H9 (cell line): ENCODE data around the gene FAM72A. TPM values are rescaled to one million over a fixed set of nuclear protein-coding genes. Genes with fewer than 3 reads are reported as not detected.
"Not testable (repeated sequence)": the region's sequence is repeated elsewhere in the genome, so short reads cannot be mapped to it uniquely, and the experiment has no call there.

Experiments used
- DNase-seq: peaks from one replicate; pipeline ENCODE4 v3.0.0-alpha.2; 2017
- H2AFZ ChIP-seq: one replicate; pipeline ENCODE4 v1.6.1; 2013; ENCODE audit warnings: mild to moderate bottlenecking, low read length, control low read depth, moderate library complexity
- H2AK5ac ChIP-seq: 2 replicates; pipeline ENCODE4 v1.6.1; 2013; ENCODE audit warnings: low read length, control low read depth, mixed read lengths; ENCODE audit not compliant: insufficient read length
- H2BK120ac ChIP-seq: one replicate; pipeline ENCODE4 v1.6.1; 2013; ENCODE audit warnings: low read depth, mild to moderate bottlenecking, low read length, control low read depth, inconsistent platforms; ENCODE audit not compliant: poor library complexity, severe bottlenecking
- H2BK12ac ChIP-seq: 2 replicates; pipeline ENCODE4 v1.6.1; 2013; ENCODE audit warnings: low read length, control low read depth, mixed read lengths, low read depth; ENCODE audit not compliant: insufficient read length
- H2BK15ac ChIP-seq: 2 replicates; pipeline ENCODE4 v1.6.1; 2013; ENCODE audit warnings: low read depth, low read length, control low read depth
- H2BK20ac ChIP-seq: one replicate; pipeline ENCODE4 v1.6.1; 2013; ENCODE audit warnings: low read depth, mild to moderate bottlenecking, low read length, control low read depth, inconsistent platforms; ENCODE audit not compliant: poor library complexity, severe bottlenecking
- H2BK5ac ChIP-seq: 2 replicates; pipeline ENCODE4 v1.6.1; 2013; ENCODE audit warnings: low read length, control low read depth, mixed read lengths; ENCODE audit not compliant: insufficient read length
- H3K14ac ChIP-seq: 2 replicates; pipeline ENCODE4 v1.6.1; 2013; ENCODE audit warnings: low read length, control low read depth; ENCODE audit not compliant: insufficient read depth
- H3K18ac ChIP-seq: 2 replicates; pipeline ENCODE4 v1.6.1; 2013; ENCODE audit warnings: low read depth, mild to moderate bottlenecking, mixed read lengths, low read length, control low read depth; ENCODE audit not compliant: insufficient read length
- H3K23ac ChIP-seq: 2 replicates; pipeline ENCODE4 v1.6.1; 2013; ENCODE audit warnings: low read length, control low read depth, mixed read lengths, low read depth; ENCODE audit not compliant: insufficient read length
- H3K23me2 ChIP-seq: 2 replicates; pipeline ENCODE4 v1.6.1; 2013; ENCODE audit warnings: low read depth, mild to moderate bottlenecking, mixed read lengths, low read length, control low read depth; ENCODE audit not compliant: insufficient read length, poor library complexity, severe bottlenecking
- H3K27ac ChIP-seq: 2 replicates; pipeline ENCODE4 v1.5.1; 2013; ENCODE audit warnings: low read length, control low read depth, mixed read lengths, low read depth; ENCODE audit not compliant: insufficient read length
- H3K27me3 ChIP-seq: 2 replicates; pipeline ENCODE4 v1.6.1; 2013; ENCODE audit warnings: low read length, control low read depth, inconsistent platforms; ENCODE audit not compliant: insufficient read depth
- H3K4ac ChIP-seq: 2 replicates; pipeline ENCODE4 v1.6.1; 2013; ENCODE audit warnings: low read depth, mild to moderate bottlenecking, control low read depth, inconsistent platforms, low read length, moderate library complexity
- H3K4me1 ChIP-seq: 2 replicates; pipeline ENCODE4 v1.6.1; 2013; ENCODE audit warnings: low read length, control low read depth, inconsistent platforms; ENCODE audit not compliant: insufficient read depth
- H3K4me2 ChIP-seq: 2 replicates; pipeline ENCODE4 v1.6.1; 2013; ENCODE audit warnings: low read length, control low read depth, mixed read lengths; ENCODE audit not compliant: insufficient read length, insufficient read depth
- H3K56ac ChIP-seq: 2 replicates; pipeline ENCODE4 v1.6.1; 2013; ENCODE audit warnings: low read depth, mild to moderate bottlenecking, mixed read lengths, low read length, control low read depth; ENCODE audit not compliant: insufficient read length
- H3K79me1 ChIP-seq: 2 replicates; pipeline ENCODE4 v1.6.1; 2013; ENCODE audit warnings: low read depth, mild to moderate bottlenecking, moderate library complexity, low read length, control low read depth, inconsistent platforms; ENCODE audit not compliant: insufficient read depth, poor library complexity, severe bottlenecking
- H3K79me2 ChIP-seq: 2 replicates; pipeline ENCODE4 v1.6.1; 2013; ENCODE audit warnings: low read length, control low read depth, inconsistent platforms; ENCODE audit not compliant: insufficient read depth
- H3K9ac ChIP-seq: 2 replicates; pipeline ENCODE4 v1.6.1; 2013; ENCODE audit warnings: low read length, control low read depth, mixed read lengths; ENCODE audit not compliant: insufficient read length; ENCODE audit errors: extremely low read depth
- H3K9me3 ChIP-seq: one replicate; pipeline ENCODE4 v1.6.1; 2013; ENCODE audit warnings: low read depth, low read length, inconsistent platforms; ENCODE audit not compliant: control insufficient read depth
- H3T11ph ChIP-seq: one replicate; pipeline ENCODE4 v1.6.1; 2013; ENCODE audit warnings: mild to moderate bottlenecking, low read length, control low read depth, inconsistent platforms
- H4K20me1 ChIP-seq: one replicate; pipeline ENCODE4 v1.6.1; 2013; ENCODE audit not compliant: control insufficient read depth, insufficient read length, insufficient read depth
- H4K5ac ChIP-seq: 2 replicates; pipeline ENCODE4 v1.6.1; 2013; ENCODE audit warnings: low read depth, mild to moderate bottlenecking, mixed read lengths, low read length, control low read depth; ENCODE audit not compliant: insufficient read length
- H4K8ac ChIP-seq: replicated peaks from 2 replicates; pipeline ENCODE4 v1.6.1; 2013; ENCODE audit warnings: low read length, control low read depth, mixed read lengths, low read depth; ENCODE audit not compliant: insufficient read length
- H4K91ac ChIP-seq: 2 replicates; pipeline ENCODE4 v1.6.1; 2013; ENCODE audit warnings: low read depth, mild to moderate bottlenecking, moderate library complexity, mixed read lengths, low read length, control low read depth; ENCODE audit not compliant: insufficient read length
- H3K27ac Mint-ChIP-seq, 3 experiments: 2 replicates in 2 of 3; 3 replicates in 1 of 3; pipeline ENCODE4 v1.8.0; 2020 to 2021; ENCODE audit warnings: mixed read lengths in 3 of 3, mild to moderate bottlenecking in 1 of 3, moderate library complexity in 1 of 3
- H3K27me3 Mint-ChIP-seq: 2 replicates; pipeline ENCODE4 v1.8.0; 2021; ENCODE audit warnings: low read depth, mild to moderate bottlenecking, moderate library complexity, mixed read lengths
- H3K36me3 Mint-ChIP-seq, 3 experiments: 2 replicates in 2 of 3; 3 replicates in 1 of 3; pipeline ENCODE4 v1.8.0; 2020 to 2021; ENCODE audit warnings: low read depth in 3 of 3, mixed read lengths in 3 of 3; ENCODE audit not compliant: insufficient read depth in 1 of 3
- H3K4me1 Mint-ChIP-seq, 2 experiments: 2 replicates each; pipeline ENCODE4 v1.8.0; 2020; ENCODE audit warnings: mixed read lengths in 2 of 2
- H3K4me3 Mint-ChIP-seq, 2 experiments: 2 replicates in 1 of 2; 3 replicates in 1 of 2; pipeline ENCODE4 v1.8.0; 2020 to 2021; ENCODE audit warnings: mild to moderate bottlenecking in 2 of 2, mixed read lengths in 2 of 2, moderate library complexity in 1 of 2
- H3K9me3 Mint-ChIP-seq, 2 experiments: 2 replicates in 1 of 2; 3 replicates in 1 of 2; pipeline ENCODE4 v1.8.0; 2020; ENCODE audit warnings: mild to moderate bottlenecking in 2 of 2, mixed read lengths in 2 of 2, moderate library complexity in 1 of 2
- WGBS: extraction: QIAGEN DNeasy Blood & Tissue Kit; methylation state at CpG from one replicate; pipeline ENCODE4 v1.1.7; 2013; ENCODE audit warnings: missing lambda C conversion rate, low lambda C conversion rate, mixed read lengths; ENCODE audit not compliant: insufficient read length; ENCODE audit errors: extremely low coverage; 5-methylcytosine and 5-hydroxymethylcytosine counted together
- total RNA-seq: library from RNA; stranded (reverse); gene quantifications from 2 replicates; pipeline ENCODE4 v1.2.1, GENCODE V29; 2021

The FAM72A gene
- total RNA-seq, 1 experiment from 2014 or later = 10.5 TPM

DNA sequence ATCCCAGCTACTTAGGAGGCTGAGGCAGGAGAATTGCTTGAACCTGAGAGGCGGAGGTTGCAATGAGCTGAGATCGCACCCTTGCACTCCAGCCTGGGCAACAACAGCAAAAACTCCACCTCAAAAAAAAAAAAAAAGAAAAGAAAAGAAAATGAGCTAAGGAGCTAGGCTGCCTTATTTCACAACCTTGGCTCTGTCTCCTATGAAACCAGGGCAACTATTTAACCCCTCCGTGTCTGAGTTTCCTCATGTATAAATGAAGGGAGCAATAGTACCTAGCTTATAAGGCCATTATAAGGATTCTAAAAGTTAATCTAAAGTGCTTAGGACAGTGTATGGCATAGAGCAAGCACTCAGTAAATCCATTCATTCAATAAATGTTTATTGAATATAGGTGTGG lies 32.8 kb downstream of the FAM72A start:
- not testable (repeated sequence) for H2BK15ac ChIP-seq, H2AK5ac ChIP-seq, H4K8ac ChIP-seq, H2BK5ac ChIP-seq, H3K9me3 ChIP-seq, H3K9ac ChIP-seq, H3K79me2 ChIP-seq, H3K4me3 Mint-ChIP-seq, H3T11ph ChIP-seq, H2BK12ac ChIP-seq, H2AFZ ChIP-seq, H3K9me3 Mint-ChIP-seq, DNase-seq, H3K4me1 ChIP-seq, H3K27ac Mint-ChIP-seq, H3K27me3 ChIP-seq, H3K4me2 ChIP-seq, H3K56ac ChIP-seq, H4K91ac ChIP-seq, H3K18ac ChIP-seq, H3K27me3 Mint-ChIP-seq, H2BK120ac ChIP-seq, H3K36me3 Mint-ChIP-seq, H3K23me2 ChIP-seq, H3K79me1 ChIP-seq, H3K14ac ChIP-seq, H2BK20ac ChIP-seq, H4K20me1 ChIP-seq, H3K23ac ChIP-seq, H3K4me1 Mint-ChIP-seq, H3K4ac ChIP-seq, H4K5ac ChIP-seq, H3K27ac ChIP-seq
- no CpG with 5 or more reads among the region's 3 CpGs for WGBS
